HG03558 (cell line): ENCODE results near the gene CNR2.
"Not testable (repeated sequence)": the region's sequence is repeated elsewhere in the genome, so short reads cannot be mapped to it uniquely, and the experiment has no call there.

Source experiments
- ATAC-seq: cut with Tn5 transposase; IDR thresholded peaks from one replicate; pipeline ENCODE4 v1.9.1; 2021; ENCODE audit warnings: moderate number of reproducible peaks; ENCODE audit not compliant: unreplicated experiment; ENCODE audit errors: extremely low read depth

Gene CNR2

GRCh38 chr1:23895993-23896392 is 17.2 kb downstream of the CNR2 start:
- ATAC-seq, result no peak

GRCh38 chr1:23895082-23895481 is 18.1 kb downstream of the CNR2 start:
- no peak for ATAC-seq

- no peak for ATAC-seq
These were observed 24.1 kb downstream of the CNR2 start for GRCh38 chr1:23889074-23889473.

- ATAC-seq, result no peak
These were observed 27.9 kb downstream of the CNR2 start for GRCh38 chr1:23885222-23885621.

GRCh38 chr1:23882746-23883145 is 30.4 kb downstream of the CNR2 start:
- no peak for ATAC-seq

- ATAC-seq, result no peak
These were observed 33.4 kb downstream of the CNR2 start for GRCh38 chr1:23879809-23880208.

GRCh38 chr1:23878668-23879067 is 34.5 kb downstream of the CNR2 start:
- ATAC-seq, result no peak

- no peak for ATAC-seq
These were observed 37.8 kb downstream of the CNR2 start for GRCh38 chr1:23875382-23875781.

- ATAC-seq, result no peak
These were observed 40.7 kb downstream of the CNR2 start for GRCh38 chr1:23872421-23872820.

GRCh38 chr1:23869051-23869450 is 44.1 kb downstream of the CNR2 start:
- no peak for ATAC-seq

- no peak for ATAC-seq
These were observed 44.6 kb downstream of the CNR2 start for GRCh38 chr1:23868557-23869016.

GRCh38 chr1:23867895-23868556 is 45.1 kb downstream of the CNR2 start, which contains the start of gene FUCA1:
TSS of gene FUCA1 (minus strand) at chr1:23868290. CDS start at chr1:23868286, 4 bp downstream.
- ATAC-seq, result peak; percentile 77

GRCh38 chr1:23867542-23867894 is 45.6 kb downstream of the CNR2 start:
- ATAC-seq, result no peak

- no peak for ATAC-seq
These were observed 47.6 kb downstream of the CNR2 start for GRCh38 chr1:23865543-23865930.

- ATAC-seq, result no peak
These were observed 48.2 kb downstream of the CNR2 start for GRCh38 chr1:23864801-23865542.

- ATAC-seq, result no peak
These were observed 50.5 kb downstream of the CNR2 start for GRCh38 chr1:23862640-23863039.

GRCh38 chr1:23854568-23854967 is 58.6 kb downstream of the CNR2 start:
- no peak for ATAC-seq

- not testable (repeated sequence) for ATAC-seq
These were observed 60.0 kb downstream of the CNR2 start for GRCh38 chr1:23853124-23853523.

- ATAC-seq, result not testable (repeated sequence)
These were observed 61.8 kb downstream of the CNR2 start for GRCh38 chr1:23851406-23851805.

GRCh38 chr1:23848673-23849616 is 64.2 kb downstream of the CNR2 start:
- no peak for ATAC-seq
